Glutamatergic neuron (in vitro differentiated cells): Measurements from ENCODE around the gene TSBP1. TPM values are rescaled to one million over a fixed set of nuclear protein-coding genes. Genes with fewer than 3 reads are reported as not detected.

ENCODE experiments used
- DNase-seq: peaks from one replicate; pipeline ENCODE4 v3.0.0; 2022
- H3K27ac Mint-ChIP-seq: one replicate; pipeline ENCODE4 v1.8.0; 2020; ENCODE audit warnings: mild to moderate bottlenecking, mixed read lengths, inconsistent platforms; ENCODE audit not compliant: unreplicated experiment
- H3K27me3 Mint-ChIP-seq: one replicate; pipeline ENCODE4 v1.8.0; 2020; ENCODE audit warnings: mild to moderate bottlenecking, moderate library complexity, mixed read lengths, inconsistent platforms; ENCODE audit not compliant: unreplicated experiment
- H3K36me3 Mint-ChIP-seq: one replicate; pipeline ENCODE4 v1.8.0; 2020; ENCODE audit warnings: mild to moderate bottlenecking, mixed read lengths, inconsistent platforms; ENCODE audit not compliant: unreplicated experiment
- H3K4me1 Mint-ChIP-seq: one replicate; pipeline ENCODE4 v1.8.0; 2020; ENCODE audit warnings: mild to moderate bottlenecking, low read depth, mixed read lengths, inconsistent platforms; ENCODE audit not compliant: unreplicated experiment
- H3K4me3 Mint-ChIP-seq: one replicate; pipeline ENCODE4 v1.8.0; 2020; ENCODE audit warnings: mild to moderate bottlenecking, mixed read lengths, inconsistent platforms; ENCODE audit not compliant: unreplicated experiment
- H3K9me3 Mint-ChIP-seq: one replicate; pipeline ENCODE4 v1.8.0; 2020; ENCODE audit warnings: mild to moderate bottlenecking, moderate library complexity, mixed read lengths, inconsistent platforms; ENCODE audit not compliant: unreplicated experiment
- total RNA-seq: library from RNA; stranded (reverse); fragmentation: NEBNext Ultra II Directional; extraction: Animal tissue kit (Norgen Biotek cat#: 25700); gene quantifications from one replicate; pipeline ENCODE4 v1.2.1, GENCODE V29; 2021; ENCODE audit not compliant: unreplicated experiment
- TF ChIP-seq, protein P1 (sequence below): fragments of 200-600 bp; sonication (generic); IDR thresholded peaks from one replicate; pipeline ENCODE4 v1.5.0; 2021; ENCODE audit not compliant: partially characterized antibody, unreplicated experiment

Gene TSBP1
- total RNA-seq, 1 donor from 2014 or later, result not detected

- TF ChIP-seq, protein P1, sequence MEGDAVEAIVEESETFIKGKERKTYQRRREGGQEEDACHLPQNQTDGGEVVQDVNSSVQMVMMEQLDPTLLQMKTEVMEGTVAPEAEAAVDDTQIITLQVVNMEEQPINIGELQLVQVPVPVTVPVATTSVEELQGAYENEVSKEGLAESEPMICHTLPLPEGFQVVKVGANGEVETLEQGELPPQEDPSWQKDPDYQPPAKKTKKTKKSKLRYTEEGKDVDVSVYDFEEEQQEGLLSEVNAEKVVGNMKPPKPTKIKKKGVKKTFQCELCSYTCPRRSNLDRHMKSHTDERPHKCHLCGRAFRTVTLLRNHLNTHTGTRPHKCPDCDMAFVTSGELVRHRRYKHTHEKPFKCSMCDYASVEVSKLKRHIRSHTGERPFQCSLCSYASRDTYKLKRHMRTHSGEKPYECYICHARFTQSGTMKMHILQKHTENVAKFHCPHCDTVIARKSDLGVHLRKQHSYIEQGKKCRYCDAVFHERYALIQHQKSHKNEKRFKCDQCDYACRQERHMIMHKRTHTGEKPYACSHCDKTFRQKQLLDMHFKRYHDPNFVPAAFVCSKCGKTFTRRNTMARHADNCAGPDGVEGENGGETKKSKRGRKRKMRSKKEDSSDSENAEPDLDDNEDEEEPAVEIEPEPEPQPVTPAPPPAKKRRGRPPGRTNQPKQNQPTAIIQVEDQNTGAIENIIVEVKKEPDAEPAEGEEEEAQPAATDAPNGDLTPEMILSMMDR, result no peak
- peaks cover 2% of the 10 kb centered on the region for H3K9me3 Mint-ChIP-seq
- DNase-seq, result no peak
- H3K4me3 Mint-ChIP-seq, result no peak overlapping the region
- no peaks in the 10 kb centered on the region for H3K4me1 Mint-ChIP-seq
- peaks cover 13% of the 10 kb centered on the region for H3K36me3 Mint-ChIP-seq
- H3K27me3 Mint-ChIP-seq, result peaks cover 2% of the 10 kb centered on the region
- H3K27ac Mint-ChIP-seq, result no peak overlapping the region
Observed at GRCh38 chr6:32247401-32247800, 124.3 kb downstream of the TSBP1 start.

GRCh38 chr6:32244946-32245398 is 126.7 kb downstream of the TSBP1 start:
- TF ChIP-seq, protein P1, result peak; percentile 91
- Mint-ChIP-seq H3K9me3 (peaks cover 5% of the 10 kb centered on the region), H3K4me1 (no peaks in the 10 kb centered on the region), H3K27ac (no peak overlapping the region), H3K27me3 (peaks cover 5% of the 10 kb centered on the region), H3K4me3 (no peak overlapping the region), H3K36me3 (peaks cover 13% of the 10 kb centered on the region)
- DNase-seq, result peak; percentile 78

DNA sequence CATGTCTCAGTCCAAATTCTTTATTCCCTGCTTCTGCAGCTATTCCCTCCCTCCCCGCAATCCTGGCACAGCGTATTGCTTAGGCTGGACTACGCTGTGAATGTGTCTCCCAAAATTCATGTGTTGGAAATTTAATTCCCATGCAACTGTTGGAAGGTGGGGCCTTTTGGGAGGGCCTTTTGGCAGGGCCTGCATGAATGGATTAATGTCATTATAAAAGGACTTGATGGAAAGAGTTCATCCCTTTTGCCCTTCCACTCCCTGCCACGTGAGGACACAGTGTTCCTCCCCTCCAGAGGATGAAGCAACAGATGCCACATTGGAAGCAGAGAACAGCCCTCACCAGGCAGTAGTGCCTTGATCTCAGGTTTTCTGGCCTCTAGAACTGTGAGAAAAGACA is 127.4 kb downstream of the TSBP1 start:
- H3K27ac Mint-ChIP-seq, result no peak overlapping the region
- TF ChIP-seq, protein P1, result no peak
- H3K9me3 Mint-ChIP-seq, result peaks cover 5% of the 10 kb centered on the region
- H3K4me1 Mint-ChIP-seq, result no peaks in the 10 kb centered on the region
- no peak overlapping the region for H3K4me3 Mint-ChIP-seq
- peaks cover 13% of the 10 kb centered on the region for H3K36me3 Mint-ChIP-seq
- DNase-seq, result no peak
- H3K27me3 Mint-ChIP-seq, result peaks cover 5% of the 10 kb centered on the region

Other genes starting within 250 kb of the TSBP1 start
- 79.5 TPM for gene ATF6B, start 243.7 kb downstream of the TSBP1 start, total RNA-seq
- gene FKBPL, start 241.6 kb downstream of the TSBP1 start, total RNA-seq, result 4.7 TPM
- 5.1 TPM for gene PRRT1, start 220.0 kb downstream of the TSBP1 start, total RNA-seq
- gene PPT2, start 217.8 kb downstream of the TSBP1 start, total RNA-seq, result 55.1 TPM
- gene EGFL8, start 207.3 kb downstream of the TSBP1 start, total RNA-seq, result 23.0 TPM
- gene AGPAT1, start 195.8 kb downstream of the TSBP1 start, total RNA-seq, result 136 TPM
- 103 TPM for gene RNF5, start 193.5 kb downstream of the TSBP1 start, total RNA-seq
- 13.2 TPM for gene AGER, start 187.7 kb downstream of the TSBP1 start, total RNA-seq
- 105 TPM for gene PBX2, start 181.7 kb downstream of the TSBP1 start, total RNA-seq
- 3.2 TPM for gene GPSM3, start 179.3 kb downstream of the TSBP1 start, total RNA-seq
- 4.9 TPM for gene NOTCH4, start 147.8 kb downstream of the TSBP1 start, total RNA-seq
- not detected for gene BTNL2, start 35.3 kb upstream of the TSBP1 start, total RNA-seq
- gene HLA-DRA, start 68.0 kb upstream of the TSBP1 start, total RNA-seq, result not detected
- gene HLA-DRB5, start 158.4 kb upstream of the TSBP1 start, total RNA-seq, result not detected
- gene HLA-DRB1, start 217.9 kb upstream of the TSBP1 start, total RNA-seq, result 0.34 TPM